ENCODE data around the gene ACSL1. TPM values are rescaled to one million over a fixed set of nuclear protein-coding genes. Genes with fewer than 3 reads are reported as not detected.

The ACSL1 gene
- total RNA-seq, 4 donors from 2014 or later = 48.5 to 98.8 (median 55.3) TPM

- ATAC-seq = no peak
- peaks cover 0 to 42% (median 8%) of the 10 kb centered on the region in 3 donors for H3K4me1 ChIP-seq
- no peaks in the 10 kb centered on the region for H3K9me3 ChIP-seq
- no peak for TF ChIP-seq EP300 (IDR thresholded peaks at IDR 0.05)
- no peak for TF ChIP-seq POLR2A (IDR thresholded peaks at IDR 0.05)
- 80% methylated on average over 4 of the region's 11 CpGs; no CpG with 5 or more reads in 1 of the 2 donors for WGBS, 2 donors (ENCODE audit: low coverage in 1 of 2)
- no peaks in the 10 kb centered on the region for H3K27me3 ChIP-seq
- no peak overlapping the region for H3K27ac ChIP-seq
- H3K4me3 ChIP-seq = no peak overlapping the region
- no peaks in the 10 kb centered on the region for H3K36me3 ChIP-seq
These were observed 8.1 kb downstream of the ACSL1 start for GRCh38 chr4:184817494-184818215.

- no peaks in the 10 kb centered on the region for H3K36me3 ChIP-seq
- peaks cover 0 to 47% (median 8%) of the 10 kb centered on the region in 3 donors for H3K4me1 ChIP-seq
- H3K27ac ChIP-seq = no peak overlapping the region
- H3K27me3 ChIP-seq = no peaks in the 10 kb centered on the region
- H3K9me3 ChIP-seq = no peaks in the 10 kb centered on the region
- no peak for ATAC-seq
- TF ChIP-seq CTCF (IDR thresholded peaks at IDR 0.05) (no peak), POLR2AphosphoS5 (IDR thresholded peaks at IDR 0.05) (no peak), EP300 (IDR thresholded peaks at IDR 0.05) (no peak), POLR2A (IDR thresholded peaks at IDR 0.05) (no peak)
- no peak overlapping the region for H3K4me3 ChIP-seq
These were observed 8.8 kb downstream of the ACSL1 start for GRCh38 chr4:184816962-184817361.

DNA sequence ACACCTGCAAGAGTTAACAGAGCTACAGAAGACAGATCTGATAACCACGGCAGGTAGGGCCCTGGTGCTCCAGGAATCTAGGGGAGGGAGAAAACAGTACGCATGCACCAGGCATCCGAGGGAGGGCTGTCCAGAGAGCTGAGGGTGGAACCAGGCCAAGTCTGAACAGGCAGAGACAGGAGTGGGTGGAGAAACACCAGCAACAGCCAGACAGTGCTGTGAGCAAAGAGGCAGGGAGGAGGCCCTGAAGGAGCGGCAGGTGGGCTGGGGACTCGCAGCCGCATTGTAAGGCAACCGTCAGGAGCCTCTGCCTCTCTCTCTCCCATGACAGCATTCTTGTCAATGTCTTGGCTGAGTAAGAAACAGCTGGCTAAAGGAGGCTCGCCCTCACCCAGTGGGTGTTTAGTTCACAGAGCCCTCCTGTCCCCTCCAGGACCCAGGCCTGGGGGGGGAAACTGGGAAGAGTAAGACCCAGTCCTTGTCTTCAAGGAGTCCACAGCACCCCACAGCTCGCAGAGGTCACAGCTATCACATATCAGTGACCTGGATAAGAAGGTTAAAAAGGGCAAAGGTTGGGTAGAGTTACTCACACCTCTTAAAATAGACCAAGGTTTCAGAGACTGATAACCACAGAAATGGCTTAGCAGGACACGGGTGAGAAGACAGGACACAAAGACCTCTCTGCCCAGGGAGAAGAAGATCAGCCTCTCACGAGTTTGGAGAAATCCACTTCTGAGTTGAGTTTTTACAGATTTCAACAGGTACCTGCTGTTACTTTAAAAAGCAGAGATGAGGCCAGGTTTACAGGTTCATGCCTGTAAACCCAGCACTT is 10.5 kb downstream of the ACSL1 start:
- TF ChIP-seq POLR2A (IDR thresholded peaks at IDR 0.05) (no peak), EP300 (IDR thresholded peaks at IDR 0.05) (no peak), POLR2AphosphoS5 (IDR thresholded peaks at IDR 0.05) (no peak), CTCF (IDR thresholded peaks at IDR 0.05) (no peak)
- ATAC-seq = peak; percentile 71
- peaks cover 0 to 43% (median 8%) of the 10 kb centered on the region in 3 donors for H3K4me1 ChIP-seq
- H3K9me3 ChIP-seq = no peaks in the 10 kb centered on the region
- H3K27me3 ChIP-seq = no peaks in the 10 kb centered on the region
- H3K36me3 ChIP-seq = no peaks in the 10 kb centered on the region
- WGBS, 2 donors (ENCODE audit: low coverage in 1 of 2) = 16 to 17% methylated on average over 5 to 6 of the region's 11 CpGs
- peak overlapping the region; percentile 17 to 69 (median 52) for H3K27ac ChIP-seq
- no peak overlapping the region for H3K4me3 ChIP-seq

GRCh38 chr4:184814686-184815045 is 11.1 kb downstream of the ACSL1 start:
- no peak overlapping the region for H3K4me3 ChIP-seq
- no peak for ATAC-seq
- peak overlapping the region; percentile 17 to 69 (median 52) for H3K27ac ChIP-seq
- no peaks in the 10 kb centered on the region for H3K36me3 ChIP-seq
- no peaks in the 10 kb centered on the region for H3K9me3 ChIP-seq
- 10 to 40% methylated on average over 5 of the region's 5 CpGs for WGBS, 2 donors (ENCODE audit: low coverage in 1 of 2)
- TF ChIP-seq POLR2AphosphoS5 (IDR thresholded peaks at IDR 0.05) (no peak), POLR2A (IDR thresholded peaks at IDR 0.05) (no peak), EP300 (IDR thresholded peaks at IDR 0.05) (no peak), CTCF (IDR thresholded peaks at IDR 0.05) (no peak)
- peaks cover 0 to 38% (median 8%) of the 10 kb centered on the region in 3 donors for H3K4me1 ChIP-seq
- H3K27me3 ChIP-seq = no peaks in the 10 kb centered on the region

- peaks cover 4 to 51% (median 13%) of the 10 kb centered on the region in 3 donors for H3K4me1 ChIP-seq
- WGBS, 2 donors (ENCODE audit: low coverage in 1 of 2) = 72 to 87% methylated on average over 5 to 8 of the region's 8 CpGs
- H3K27me3 ChIP-seq = no peaks in the 10 kb centered on the region
- no peaks in the 10 kb centered on the region for H3K9me3 ChIP-seq
- H3K36me3 ChIP-seq = no peaks in the 10 kb centered on the region
- ATAC-seq = no peak
- no peak overlapping the region for H3K4me3 ChIP-seq
- H3K27ac ChIP-seq = peak overlapping the region in 2 of 4 donors; percentile 22 to 26
- TF ChIP-seq CTCF (IDR thresholded peaks at IDR 0.05) = no peak
- no peak for TF ChIP-seq POLR2AphosphoS5 (IDR thresholded peaks at IDR 0.05)
- TF ChIP-seq POLR2A (IDR thresholded peaks at IDR 0.05) = no peak
- no peak for TF ChIP-seq EP300 (IDR thresholded peaks at IDR 0.05)
These were observed 13.1 kb downstream of the ACSL1 start for GRCh38 chr4:184812651-184813181.
